ENCODE data around the gene RNF168.

- TF ChIP-seq NFE2L1 (CRISPR knock-in tag; IDR thresholded peaks at IDR 0.05) (no peak), CTCF (IDR thresholded peaks at IDR 0.05) (no peak), E2F4 (CRISPR knock-in tag; IDR thresholded peaks at IDR 0.05; ENCODE audit: borderline replicate concordance, low read depth) (no peak), NR2C2 (CRISPR knock-in tag; IDR thresholded peaks at IDR 0.05) (no peak), CBFB (CRISPR knock-in tag; IDR thresholded peaks at IDR 0.05; ENCODE audit: low read depth) (no peak)
Measured at GRCh38 chr3:196541684-196542445, 38.3 kb upstream of the RNF168 start.
